Measurements from ENCODE around the gene BBS5.
A peak's percentile ranks its signal among the peaks of the same experiment; 100 is the strongest.
"Not testable (repeated sequence)": the region's sequence is repeated elsewhere in the genome, so short reads cannot be mapped to it uniquely, and the experiment has no call there.

The BBS5 gene

GRCh38 chr2:169479257-169480078 is at the start of gene BBS5:
BBS5 (plus strand) TSS chr2:169479494; CDS start chr2:169479554, 60 bp downstream.
- DNase-seq = peak; percentile 43 to 93 (median 80)

GRCh38 chr2:169431772-169432171 is 47.5 kb upstream of the BBS5 start:
- DNase-seq = not testable (repeated sequence)

GRCh38 chr2:169434236-169434635 is 45.1 kb upstream of the BBS5 start:
- not testable (repeated sequence) for DNase-seq

GRCh38 chr2:169438466-169439072 is 40.7 kb upstream of the BBS5 start:
- DNase-seq = no peak

- no peak for DNase-seq
These were observed 39.4 kb upstream of the BBS5 start for GRCh38 chr2:169439900-169440299.

- no peak for DNase-seq
These were observed 32.8 kb upstream of the BBS5 start for GRCh38 chr2:169446452-169446851.

- no peak for DNase-seq
These were observed 31.0 kb upstream of the BBS5 start for GRCh38 chr2:169448316-169448715.

- no peak for DNase-seq
These were observed 30.4 kb upstream of the BBS5 start for GRCh38 chr2:169448865-169449264.

- no peak for DNase-seq
These were observed 27.2 kb upstream of the BBS5 start for GRCh38 chr2:169452080-169452479.

GRCh38 chr2:169453044-169453443 is 26.2 kb upstream of the BBS5 start:
- DNase-seq = not testable (repeated sequence)

- no peak for DNase-seq
These were observed 18.2 kb upstream of the BBS5 start for GRCh38 chr2:169461143-169461542.

GRCh38 chr2:169462896-169463695 is 16.2 kb upstream of the BBS5 start:
- DNase-seq = no peak

- DNase-seq = no peak
These were observed 14.8 kb upstream of the BBS5 start for GRCh38 chr2:169464466-169464865.

- DNase-seq = no peak
These were observed 14.4 kb upstream of the BBS5 start for GRCh38 chr2:169464882-169465281.

- DNase-seq = no peak
These were observed 10.5 kb upstream of the BBS5 start for GRCh38 chr2:169468841-169469240.

GRCh38 chr2:169469952-169470572 is 9.2 kb upstream of the BBS5 start:
- DNase-seq = no peak

GRCh38 chr2:169472249-169472648 is 7.0 kb upstream of the BBS5 start:
- DNase-seq = no peak

GRCh38 chr2:169476459-169476858 is 2.8 kb upstream of the BBS5 start:
- no peak for DNase-seq

- DNase-seq = peak in 6 of 58 donors; percentile 2 to 18 (median 5)
These were observed 955 bp upstream of the BBS5 start for GRCh38 chr2:169478339-169478738.

GRCh38 chr2:169478745-169479256 is 493 bp upstream of the BBS5 start:
- peak in 4 of 58 donors; percentile 6 to 30 (median 17) for DNase-seq

GRCh38 chr2:169480079-169480465 is 778 bp downstream of the BBS5 start:
- no peak for DNase-seq
